CD4-positive, alpha-beta T cell treated with Interleukin-15 for 1 hour (primary cell): Measurements from ENCODE around the gene RIMBP3C.
A peak's percentile ranks its signal among the peaks of the same experiment; 100 is the strongest.
"Not testable (repeated sequence)": the region's sequence is repeated elsewhere in the genome, so short reads cannot be mapped to it uniquely, and the experiment has no call there.

ENCODE experiments used
- DNase-seq: peaks from one replicate; pipeline ENCODE4 v3.0.0-alpha.2; 2020

The RIMBP3C gene

GRCh38 chr22:21516970-21517764, 34.1 kb downstream of the RIMBP3C start:
- peak; percentile 55 for DNase-seq

DNA sequence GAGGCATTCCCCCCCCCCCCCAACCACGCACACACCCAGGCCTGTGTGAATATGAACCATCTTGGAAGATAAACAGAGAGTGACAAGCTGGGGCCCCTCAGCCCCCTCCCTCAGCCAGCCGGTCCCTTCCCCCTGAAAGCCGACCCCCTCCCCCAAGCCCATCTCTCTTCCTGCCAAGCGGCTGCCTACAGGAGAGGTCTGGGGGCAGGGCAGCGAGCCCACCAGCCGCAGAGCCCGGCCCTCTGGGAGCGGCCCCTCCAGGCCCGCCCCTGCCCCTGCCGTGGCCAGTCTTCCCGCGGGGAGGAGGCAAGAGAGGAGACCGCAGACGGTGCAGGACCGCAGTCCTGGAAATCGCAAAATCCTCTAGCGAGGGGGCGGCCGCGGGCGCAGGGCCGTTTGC, 34.7 kb downstream of the RIMBP3C start:
- DNase-seq: not testable (repeated sequence)

DNA sequence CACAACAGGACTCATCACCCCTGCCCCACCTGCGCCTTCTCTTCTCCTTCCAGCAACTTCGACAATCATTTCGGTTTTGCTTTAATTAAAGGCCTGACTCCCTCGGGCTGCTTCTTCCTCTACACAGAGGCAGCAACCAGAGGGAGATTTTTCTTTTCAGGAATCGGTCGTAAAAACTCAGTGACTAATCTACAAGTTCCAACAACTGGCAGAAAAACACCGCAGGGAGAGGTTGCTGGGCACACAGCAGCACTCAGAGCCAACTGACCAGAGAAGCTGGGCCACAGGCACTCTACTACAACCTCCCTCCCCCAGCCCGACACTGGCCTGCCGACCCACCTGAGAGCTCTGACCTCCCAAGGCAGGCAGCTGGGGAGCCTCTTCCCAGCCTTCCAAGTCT, 36.0 kb downstream of the RIMBP3C start:
- DNase-seq: not testable (repeated sequence)

DNA sequence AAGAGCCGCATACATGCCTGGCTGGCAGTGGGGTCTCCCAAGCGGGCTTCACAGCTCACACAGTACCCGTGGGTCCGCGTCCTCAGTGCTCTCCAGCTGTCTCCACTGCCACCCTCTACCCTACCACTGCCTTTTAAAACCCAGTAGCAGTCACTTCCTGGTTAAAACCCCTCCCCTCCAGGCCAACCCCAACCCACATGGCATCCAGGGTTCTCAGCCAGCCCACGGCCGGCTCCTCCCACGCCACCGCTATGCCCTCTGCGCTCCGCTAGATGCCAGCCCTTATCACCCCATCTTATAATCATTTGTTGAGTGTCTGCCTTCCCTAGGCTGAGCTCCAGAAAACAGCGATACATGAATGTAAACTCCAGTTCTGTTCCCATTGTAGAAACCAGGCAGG, 37.1 kb downstream of the RIMBP3C start:
- not testable (repeated sequence) for DNase-seq

- not testable (repeated sequence) for DNase-seq
Observed at GRCh38 chr22:21512022-21512421, 39.2 kb downstream of the RIMBP3C start.

DNA sequence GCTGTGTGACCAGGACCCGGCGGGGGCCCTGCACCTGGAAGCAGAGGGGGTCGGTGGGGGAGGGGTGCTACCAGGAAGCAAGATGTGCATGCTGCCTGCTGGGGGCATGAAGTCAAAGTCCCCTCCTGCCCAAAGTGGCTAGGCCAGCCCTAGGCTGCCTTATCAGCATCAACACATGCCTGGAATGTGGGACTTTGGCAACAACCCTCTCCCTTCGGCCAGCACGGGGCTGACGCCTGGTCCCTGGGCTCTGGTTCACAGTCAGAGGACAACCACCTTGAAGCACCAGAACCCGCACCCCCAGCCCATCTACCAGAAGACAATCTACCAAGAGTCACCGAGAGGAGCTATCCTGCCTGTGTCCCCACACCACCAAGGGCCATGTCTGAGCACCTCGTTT, 40.9 kb downstream of the RIMBP3C start:
- not testable (repeated sequence) for DNase-seq

GRCh38 chr22:21499623-21500506, 51.4 kb downstream of the RIMBP3C start:
- DNase-seq: not testable (repeated sequence)

DNA sequence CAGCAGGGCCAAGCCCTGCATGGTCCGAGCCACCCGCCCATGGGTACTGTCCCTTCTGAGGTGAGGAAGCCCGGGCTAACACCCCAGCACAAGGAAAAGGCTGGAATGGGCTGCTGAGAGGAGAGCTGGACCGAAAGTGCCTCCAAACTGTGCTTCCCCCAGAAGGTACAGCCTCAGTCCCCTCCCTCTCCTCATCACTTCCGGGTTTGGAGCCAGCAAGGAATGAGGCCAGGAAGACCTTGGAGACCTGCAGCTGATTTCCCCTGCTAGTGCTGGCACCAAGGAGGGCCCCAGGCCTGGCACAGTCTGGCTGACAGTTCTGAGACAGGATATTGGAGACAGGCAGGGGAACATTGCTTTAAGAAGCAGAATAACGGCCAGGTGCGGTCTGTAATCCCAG, 52.8 kb downstream of the RIMBP3C start:
- DNase-seq: not testable (repeated sequence)

DNA sequence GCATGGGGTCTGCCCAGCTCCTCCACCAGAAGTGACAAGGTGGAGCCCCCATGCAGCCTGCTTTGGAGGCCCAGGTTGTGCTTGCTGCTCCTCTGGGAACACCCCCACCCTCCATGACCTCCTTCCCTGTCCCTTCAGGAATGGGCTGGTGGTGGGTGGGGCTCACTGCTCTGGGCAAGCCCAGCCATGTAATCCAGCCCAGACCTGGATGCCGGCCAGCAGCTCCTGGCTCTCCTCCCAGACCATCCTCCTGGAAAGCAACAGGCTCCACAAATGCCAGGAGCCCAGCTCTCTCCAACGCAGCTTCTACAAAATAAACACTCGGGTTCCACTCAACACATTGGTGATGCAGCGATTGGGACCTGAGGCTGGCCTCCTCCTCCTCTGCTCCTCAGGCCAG, 53.3 kb downstream of the RIMBP3C start:
- not testable (repeated sequence) for DNase-seq
